DOHH2 (cell line): Measurements from ENCODE around the gene MCFD2.

ENCODE experiments used
- CTCF ChIP-seq: fragments of 200-600 bp; sonication (generic); IDR thresholded peaks from one replicate; pipeline ENCODE4 v1.5.1; 2014; ENCODE audit warnings: antibody characterized with exemption, mild to moderate bottlenecking, low read depth, low read length; ENCODE audit not compliant: poor library complexity, severe bottlenecking
- EZH2phosphoT487 ChIP-seq: fragments of 200-600 bp; sonication (generic); IDR thresholded peaks from 2 replicates; pipeline ENCODE4 v1.6.1; 2017; ENCODE audit warnings: borderline replicate concordance, mild to moderate bottlenecking, antibody characterized with exemption, low read length, moderate library complexity, mixed read lengths

GRCh38 chr2:46963941-46964673 lies 48.5 kb upstream of the MCFD2 start:
- TF ChIP-seq CTCF (no peak), EZH2phosphoT487 (no peak)
